ENCODE data around the gene ANO2.

- no peak for TF ChIP-seq CTCF (IDR thresholded peaks at IDR 0.05 in 4 of 5, conservative IDR thresholded peaks at IDR 0.05 in 1 of 5)
- no peak for TF ChIP-seq POLR2A (IDR thresholded peaks at IDR 0.05)
These were observed 367.3 kb downstream of the ANO2 start for GRCh38 chr12:5577741-5578140.
